Suppressor macrophage (primary cell): Measurements from ENCODE around the gene SRR.

Source experiments
- DNase-seq, 4 experiments: peaks; one replicate each; pipeline ENCODE4 v3.0.0-alpha.2; 2020 to 2022

The SRR gene

GRCh38 chr17:2372681-2373080 is 68.9 kb downstream of the SRR start:
- no peak for DNase-seq

- DNase-seq: no peak
Observed at GRCh38 chr17:2373179-2373578, 69.4 kb downstream of the SRR start.
